ENCODE results near the gene GPRC5D.

GPRC5D gene

GRCh38 chr12:12903642-12904609 lies 48.0 kb downstream of the GPRC5D start:
- DNase-seq, result no peak

- no peak for DNase-seq
These were observed 49.9 kb downstream of the GPRC5D start for GRCh38 chr12:12902036-12902435.

- DNase-seq, result no peak
These were observed 50.7 kb downstream of the GPRC5D start for GRCh38 chr12:12901158-12901791.

- DNase-seq, result no peak
These were observed 51.2 kb downstream of the GPRC5D start for GRCh38 chr12:12900786-12901157.

GRCh38 chr12:12899530-12900380 lies 52.2 kb downstream of the GPRC5D start:
- no peak for DNase-seq

- no peak for DNase-seq
These were observed 53.0 kb downstream of the GPRC5D start for GRCh38 chr12:12898911-12899511.

- DNase-seq, result no peak
These were observed 53.7 kb downstream of the GPRC5D start for GRCh38 chr12:12898136-12898717.

GRCh38 chr12:12897302-12897701 lies 54.7 kb downstream of the GPRC5D start:
- no peak for DNase-seq

GRCh38 chr12:12896260-12896659 lies 55.7 kb downstream of the GPRC5D start:
- DNase-seq, result no peak

GRCh38 chr12:12893438-12893837 lies 58.5 kb downstream of the GPRC5D start:
- DNase-seq, result no peak

GRCh38 chr12:12892681-12893141 lies 59.3 kb downstream of the GPRC5D start:
- no peak for DNase-seq

GRCh38 chr12:12891881-12892355 lies 60.1 kb downstream of the GPRC5D start:
- DNase-seq, result no peak

GRCh38 chr12:12891080-12891880 lies 60.7 kb downstream of the GPRC5D start, which contains the start of gene GPRC5A:
Gene GPRC5A (plus strand): TSS chr12:12891562. CDS start chr12:12908250, 16,688 bp downstream.
- DNase-seq, result peak; percentile 46

Measured in NCI-H1105 treated with DMSO at 0.1 percent for 48 hours (cell line).